ENCODE results near the gene WDFY4. TPM values are rescaled to one million over a fixed set of nuclear protein-coding genes. Genes with fewer than 3 reads are reported as not detected.

The WDFY4 gene
- total RNA-seq, 1 experiment from 2014 or later: 0.22 TPM

DNA sequence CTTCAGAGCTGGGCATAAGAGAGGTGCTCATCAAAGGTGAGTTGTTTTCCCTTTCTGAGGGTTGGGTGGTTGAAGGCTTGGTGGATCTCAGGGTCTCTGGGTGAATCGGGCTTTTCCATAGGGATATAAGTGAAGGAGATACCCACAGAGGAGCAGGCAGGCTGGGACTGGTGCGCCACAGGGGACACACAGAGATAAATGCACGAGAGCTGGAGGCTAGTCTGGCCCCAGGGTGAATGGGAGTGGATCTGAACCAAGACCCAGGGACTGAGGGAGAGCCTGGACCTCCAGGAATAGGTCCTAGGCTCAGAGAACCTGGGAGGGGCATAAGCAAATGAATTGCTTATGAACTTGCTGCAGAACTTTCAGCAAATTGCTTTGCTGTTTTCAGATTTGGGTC is 193.4 kb downstream of the WDFY4 start:
- no peak overlapping the region for H3K4me3 ChIP-seq (replicated peaks in 1 of 2; ENCODE audit: low read depth in 1 of 2, low read length in 2 of 2)
- BruUV-seq (replicated peaks): no TSS peak
- RAD21 ChIA-PET (ENCODE audit: low non-redundant PET in 1 of 2, low total read pairs in 2 of 2, uncharacterized antibody in 2 of 2, unreplicated experiment in 2 of 2): no interaction called here
- H3K9me2 ChIP-seq (ENCODE audit: insufficient read depth): no peaks in the 10 kb centered on the region
- no peak overlapping the region for H3K9ac ChIP-seq (ENCODE audit: low read length)
- CTCF ChIA-PET: no interaction called here
- DNase-seq (ENCODE audit: low read depth, low spot score) (no peak), ATAC-seq (no peak)
- H3K4me2 ChIP-seq (ENCODE audit: low read length): no peak overlapping the region
- H2AFZ ChIP-seq (ENCODE audit: low read depth, low read length, poor library complexity, severe bottlenecking): no peak overlapping the region
- peaks cover 28% of the 10 kb centered on the region for H3K27me3 ChIP-seq (ENCODE audit: insufficient read depth, low read length)
- no peak for TF ChIP-seq CBX3 (IDR thresholded peaks at IDR 0.05; ENCODE audit: low read depth)
- no peak for TF ChIP-seq ELF1 (IDR thresholded peaks at IDR 0.05; ENCODE audit: borderline replicate concordance, low read depth)
- TF ChIP-seq ZNF274 (IDR thresholded peaks at IDR 0.05; ENCODE audit: low read depth, low read length): no peak
- TF ChIP-seq EZH2phosphoT487 (IDR thresholded peaks at IDR 0.05; ENCODE audit: borderline replicate concordance): no peak
- TF ChIP-seq SIN3A (IDR thresholded peaks at IDR 0.05; ENCODE audit: low read depth): no peak
- TF ChIP-seq SP1 (IDR thresholded peaks at IDR 0.05; ENCODE audit: low read depth): no peak
- no peak for TF ChIP-seq YY1 (IDR thresholded peaks at IDR 0.05; ENCODE audit: extremely low read depth, insufficient replicate concordance, low read depth, low read length)
- TF ChIP-seq EGR1 (IDR thresholded peaks at IDR 0.05; ENCODE audit: low read depth): no peak
- TF ChIP-seq POLR2A (IDR thresholded peaks at IDR 0.05; ENCODE audit: borderline replicate concordance, extremely low read depth, insufficient read depth, insufficient read length): no peak
- H3K4me1 ChIP-seq (ENCODE audit: control insufficient read depth in 1 of 2, insufficient read depth in 2 of 2, low read length in 2 of 2): no peaks in the 10 kb centered on the region
- H3K36me3 ChIP-seq (ENCODE audit: control insufficient read depth in 1 of 2, insufficient read depth in 2 of 2, low read length in 2 of 2): no peaks in the 10 kb centered on the region
- intact Hi-C loops (cut with micrococcal nuclease): no loop called here
- H3K79me2 ChIP-seq (ENCODE audit: insufficient read depth, low read length): no peaks in the 10 kb centered on the region
- H4K20me1 ChIP-seq (ENCODE audit: insufficient read depth): no peaks in the 10 kb centered on the region
- no peak overlapping the region for H3K27ac ChIP-seq (ENCODE audit: low read depth, low read length)
- no peaks in the 10 kb centered on the region for H3K9me3 ChIP-seq (ENCODE audit: control insufficient read depth in 1 of 2, insufficient read depth in 1 of 2, low read depth in 1 of 2, low read length in 2 of 2)
- POLR2A ChIA-PET: no interaction called here

DNA sequence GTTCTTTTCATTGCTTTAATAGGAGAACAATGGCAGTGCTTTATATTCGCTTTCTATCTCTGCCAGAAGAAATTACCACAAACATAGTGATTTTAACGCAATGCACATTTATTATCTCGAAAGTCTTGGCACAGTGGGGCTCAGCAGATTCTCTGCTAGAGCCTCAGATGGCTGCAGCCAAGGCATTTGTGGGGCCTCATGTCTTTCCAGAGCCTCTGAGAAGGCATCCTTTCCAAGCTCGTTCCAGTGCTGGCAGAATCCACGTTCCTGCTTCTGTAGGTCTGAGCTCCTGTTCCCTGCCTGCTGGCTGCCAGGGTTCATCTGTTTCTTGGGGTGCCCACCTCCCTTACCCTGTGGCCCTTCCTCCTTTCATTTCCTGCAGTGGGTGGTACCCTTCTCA is 194.8 kb downstream of the WDFY4 start:
- intact Hi-C loops (cut with micrococcal nuclease): no loop called here
- CTCF ChIA-PET: no interaction called here
- RAD21 ChIA-PET (ENCODE audit: low non-redundant PET in 1 of 2, low total read pairs in 2 of 2, uncharacterized antibody in 2 of 2, unreplicated experiment in 2 of 2): no interaction called here
- BruUV-seq (replicated peaks): no TSS peak
- Histone ChIP-seq H3K4me2 (ENCODE audit: low read length) (no peak overlapping the region), H4K20me1 (ENCODE audit: insufficient read depth) (no peaks in the 10 kb centered on the region), H3K27ac (ENCODE audit: low read depth, low read length) (no peak overlapping the region), H3K9ac (ENCODE audit: low read length) (no peak overlapping the region), H3K9me2 (ENCODE audit: insufficient read depth) (no peaks in the 10 kb centered on the region), H3K36me3 (ENCODE audit: control insufficient read depth in 1 of 2, insufficient read depth in 2 of 2, low read length in 2 of 2) (no peaks in the 10 kb centered on the region), H2AFZ (ENCODE audit: low read depth, low read length, poor library complexity, severe bottlenecking) (no peak overlapping the region), H3K79me2 (ENCODE audit: insufficient read depth, low read length) (no peaks in the 10 kb centered on the region), H3K9me3 (ENCODE audit: control insufficient read depth in 1 of 2, insufficient read depth in 1 of 2, low read depth in 1 of 2, low read length in 2 of 2) (no peaks in the 10 kb centered on the region), H3K4me1 (ENCODE audit: control insufficient read depth in 1 of 2, insufficient read depth in 2 of 2, low read length in 2 of 2) (no peaks in the 10 kb centered on the region), H3K4me3 (replicated peaks in 1 of 2; ENCODE audit: low read depth in 1 of 2, low read length in 2 of 2) (no peak overlapping the region), H3K27me3 (ENCODE audit: insufficient read depth, low read length) (peaks cover 25% of the 10 kb centered on the region; the same call in 1 of the 2 replicates)
- DNase-seq (ENCODE audit: low read depth, low spot score) (no peak), ATAC-seq (no peak)
- POLR2A ChIA-PET: no interaction called here
- TF ChIP-seq POLR2AphosphoS5 (IDR thresholded peaks at IDR 0.05; ENCODE audit: low read depth, low read length) (no peak), SRF (IDR thresholded peaks at IDR 0.05; ENCODE audit: low read depth) (no peak), ZNF274 (IDR thresholded peaks at IDR 0.05; ENCODE audit: low read depth, low read length) (no peak), RAD21 (IDR thresholded peaks at IDR 0.05; ENCODE audit: low read depth) (no peak)
